Peyer's patch (tissue), 4 donors: ENCODE measurements around the gene TRIM10. TPM values are rescaled to one million over a fixed set of nuclear protein-coding genes. Genes with fewer than 3 reads are reported as not detected.
A peak's percentile ranks its signal among the peaks of the same experiment; 100 is the strongest.

Source experiments
- DNase-seq, 3 donors: peaks; one replicate each; pipeline ENCODE4 v3.0.0-alpha.2; 2017 to 2019
- H3K27ac ChIP-seq, 4 donors: fragments of 200-600 bp; sonication (generic); one replicate each; pipeline ENCODE4 v1.5.1; 2016 to 2019
- H3K27me3 ChIP-seq, 2 donors: fragments of 200-600 bp; sonication (generic); one replicate each; pipeline ENCODE4 v1.5.1; 2019
- H3K36me3 ChIP-seq, 3 donors: fragments of 200-600 bp; sonication (generic); one replicate each; pipeline ENCODE4 v1.5.1; 2016 to 2019
- H3K4me1 ChIP-seq, 4 donors: fragments of 200-600 bp; sonication (generic); one replicate each; pipeline ENCODE4 v1.5.1; 2016 to 2019
- H3K4me3 ChIP-seq, 4 donors: fragments of 200-600 bp; sonication (generic); 1 replicate in 3 of 4; 2 replicates in 1 of 4; pipeline ENCODE4 v1.5.1; 2016 to 2019; ENCODE audit warnings: mild to moderate bottlenecking in 1 of 4
- H3K9me3 ChIP-seq, 4 donors: fragments of 200-600 bp; sonication (generic); one replicate each; pipeline ENCODE4 v1.5.1; 2016 to 2019; ENCODE audit warnings: mild to moderate bottlenecking in 1 of 4
- POLR2A ChIP-seq, 2 donors: fragments of 450-650 bp; IDR thresholded peaks; one replicate each; pipeline ENCODE4 v1.5.1; 2017; ENCODE audit warnings: antibody characterized with exemption in 2 of 2, mild to moderate bottlenecking in 2 of 2, moderate library complexity in 2 of 2
- total RNA-seq, 4 donors: library from RNA; depleted of rRNA; stranded (reverse); fragments of >200 nt; gene quantifications; one replicate each; pipeline ENCODE4 v1.1.0, GENCODE V29; 2016
- TF ChIP-seq, protein P1 (sequence below), 6 experiments: fragments of 450-650 bp in 4 of 6; fragments of 200-600 bp in 2 of 6; sonication (generic) in 1 of 6; IDR thresholded peaks; one replicate each; pipeline ENCODE4 v1.5.1; 2017 to 2019; ENCODE audit warnings: antibody characterized with exemption in 6 of 6, mild to moderate bottlenecking in 3 of 6, moderate library complexity in 1 of 6

Gene TRIM10
- total RNA-seq, 4 donors from 2014 or later: 2.5 to 7.4 (median 6.3) TPM

DNA sequence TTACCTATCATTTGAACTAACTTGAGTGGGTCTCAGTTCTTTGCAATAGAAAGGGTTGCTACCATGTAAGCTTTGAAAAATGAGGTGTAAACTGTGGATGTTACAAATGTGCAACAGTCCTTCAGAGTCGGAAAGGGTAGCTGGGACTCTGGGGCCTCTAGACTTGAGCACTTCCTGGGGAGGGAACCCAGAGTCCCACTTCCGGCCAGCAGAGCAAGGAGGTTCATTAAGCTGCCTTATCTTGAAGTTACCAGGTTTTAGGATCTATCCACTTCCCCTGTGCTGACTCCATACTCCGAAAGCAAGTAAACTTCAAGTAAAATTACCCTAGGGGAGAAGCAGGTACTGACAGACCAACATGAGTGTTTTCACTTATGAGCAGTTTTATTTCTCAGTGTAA, 9.4 kb downstream of the TRIM10 start:
- no peak overlapping the region for H3K4me3 ChIP-seq
- TF ChIP-seq POLR2A (IDR thresholded peaks at IDR 0.05): no peak
- TF ChIP-seq, protein P1, sequence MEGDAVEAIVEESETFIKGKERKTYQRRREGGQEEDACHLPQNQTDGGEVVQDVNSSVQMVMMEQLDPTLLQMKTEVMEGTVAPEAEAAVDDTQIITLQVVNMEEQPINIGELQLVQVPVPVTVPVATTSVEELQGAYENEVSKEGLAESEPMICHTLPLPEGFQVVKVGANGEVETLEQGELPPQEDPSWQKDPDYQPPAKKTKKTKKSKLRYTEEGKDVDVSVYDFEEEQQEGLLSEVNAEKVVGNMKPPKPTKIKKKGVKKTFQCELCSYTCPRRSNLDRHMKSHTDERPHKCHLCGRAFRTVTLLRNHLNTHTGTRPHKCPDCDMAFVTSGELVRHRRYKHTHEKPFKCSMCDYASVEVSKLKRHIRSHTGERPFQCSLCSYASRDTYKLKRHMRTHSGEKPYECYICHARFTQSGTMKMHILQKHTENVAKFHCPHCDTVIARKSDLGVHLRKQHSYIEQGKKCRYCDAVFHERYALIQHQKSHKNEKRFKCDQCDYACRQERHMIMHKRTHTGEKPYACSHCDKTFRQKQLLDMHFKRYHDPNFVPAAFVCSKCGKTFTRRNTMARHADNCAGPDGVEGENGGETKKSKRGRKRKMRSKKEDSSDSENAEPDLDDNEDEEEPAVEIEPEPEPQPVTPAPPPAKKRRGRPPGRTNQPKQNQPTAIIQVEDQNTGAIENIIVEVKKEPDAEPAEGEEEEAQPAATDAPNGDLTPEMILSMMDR (IDR thresholded peaks at IDR 0.05): no peak
- no peaks in the 10 kb centered on the region for H3K27me3 ChIP-seq
- H3K27ac ChIP-seq: no peak overlapping the region
- no peak for DNase-seq
- peaks cover 0 to 8% (median 0%) of the 10 kb centered on the region in 3 donors for H3K36me3 ChIP-seq
- no peaks in the 10 kb centered on the region for H3K9me3 ChIP-seq
- peaks cover 0 to 15% (median 4%) of the 10 kb centered on the region in 4 donors for H3K4me1 ChIP-seq

GRCh38 chr6:30150671-30151395, 10.2 kb downstream of the TRIM10 start:
- TF ChIP-seq POLR2A (IDR thresholded peaks at IDR 0.05): no peak
- TF ChIP-seq, protein P1 (IDR thresholded peaks at IDR 0.05): no peak
- no peaks in the 10 kb centered on the region for H3K27me3 ChIP-seq
- DNase-seq: no peak
- H3K4me3 ChIP-seq: no peak overlapping the region
- H3K4me1 ChIP-seq: peaks cover 0 to 14% (median 3%) of the 10 kb centered on the region in 4 donors
- H3K36me3 ChIP-seq: peaks cover 0 to 8% (median 0%) of the 10 kb centered on the region in 3 donors
- H3K27ac ChIP-seq: no peak overlapping the region
- no peaks in the 10 kb centered on the region for H3K9me3 ChIP-seq

- no peak overlapping the region for H3K27ac ChIP-seq
- no peak for TF ChIP-seq POLR2A (IDR thresholded peaks at IDR 0.05)
- TF ChIP-seq, protein P1 (IDR thresholded peaks at IDR 0.05): no peak
- peaks cover 0 to 14% (median 0%) of the 10 kb centered on the region in 4 donors for H3K4me1 ChIP-seq
- H3K27me3 ChIP-seq: no peaks in the 10 kb centered on the region
- no peaks in the 10 kb centered on the region for H3K9me3 ChIP-seq
- H3K36me3 ChIP-seq: peaks cover 0 to 8% (median 0%) of the 10 kb centered on the region in 3 donors
- DNase-seq: no peak
- H3K4me3 ChIP-seq: no peak overlapping the region
Observed at GRCh38 chr6:30149858-30150550, 11.0 kb downstream of the TRIM10 start.

GRCh38 chr6:30149234-30149633, 11.8 kb downstream of the TRIM10 start:
- Histone ChIP-seq H3K27me3 (no peaks in the 10 kb centered on the region), H3K36me3 (peaks cover 0 to 8% (median 0%) of the 10 kb centered on the region in 3 donors), H3K9me3 (no peaks in the 10 kb centered on the region), H3K4me1 (peaks cover 0 to 11% (median 0%) of the 10 kb centered on the region in 4 donors), H3K4me3 (no peak overlapping the region), H3K27ac (no peak overlapping the region)
- no peak for DNase-seq
- TF ChIP-seq, protein P1 (IDR thresholded peaks at IDR 0.05): peak in 1 of 6 experiments; percentile 12
- TF ChIP-seq POLR2A (IDR thresholded peaks at IDR 0.05): no peak

- DNase-seq: no peak
- Histone ChIP-seq H3K4me3 (no peak overlapping the region), H3K9me3 (no peaks in the 10 kb centered on the region), H3K27ac (no peak overlapping the region), H3K4me1 (peaks cover 0 to 8% (median 0%) of the 10 kb centered on the region in 4 donors), H3K36me3 (peaks cover 0 to 8% (median 0%) of the 10 kb centered on the region in 3 donors), H3K27me3 (no peaks in the 10 kb centered on the region)
- no peak for TF ChIP-seq POLR2A (IDR thresholded peaks at IDR 0.05)
- TF ChIP-seq, protein P1 (IDR thresholded peaks at IDR 0.05): no peak
Observed at GRCh38 chr6:30147096-30147495, 13.9 kb downstream of the TRIM10 start.
